OCI-LY3 (cell line): ENCODE measurements around the gene PRCD.
"Not testable (repeated sequence)": the region's sequence is repeated elsewhere in the genome, so short reads cannot be mapped to it uniquely, and the experiment has no call there.

Experiments
- H2AFZ ChIP-seq: fragments of 200-600, 300-600 bp; shearing (Covaris generic); 2 replicates; pipeline ENCODE4 v1.6.0; 2014; ENCODE audit warnings: antibody characterized with exemption, low read depth, low read length
- H3K27ac ChIP-seq: fragments of 200-600, 300-600 bp; sonication (generic); 2 replicates; pipeline ENCODE4 v1.5.1; 2014; ENCODE audit warnings: mild to moderate bottlenecking, low read length, moderate library complexity, mixed read lengths
- H3K27me3 ChIP-seq: fragments of 200-600, 300-600 bp; sonication (generic); 2 replicates; pipeline ENCODE4 v1.6.1; 2014; ENCODE audit warnings: low read depth, low read length, mixed read lengths
- H3K36me3 ChIP-seq: fragments of 200-600, 300-600 bp; sonication (generic); replicated peaks from 2 replicates; pipeline ENCODE3; 2014; ENCODE audit warnings: low read depth, low read length, mixed read lengths
- H3K4me1 ChIP-seq: fragments of 300-600, 200-600 bp; sonication (generic); 2 replicates; pipeline ENCODE4 v1.6.1; 2014; ENCODE audit warnings: low read length, mixed read lengths
- H3K4me2 ChIP-seq: fragments of 200-600, 300-600 bp; sonication (generic); 2 replicates; pipeline ENCODE4 v1.6.1; 2014; ENCODE audit warnings: low read length, mixed read lengths
- H3K4me3 ChIP-seq: fragments of 300-600, 200-600 bp; sonication (generic); 2 replicates; pipeline ENCODE4 v1.5.1; 2014; ENCODE audit warnings: antibody characterized with exemption, mild to moderate bottlenecking, low read length, moderate library complexity
- H3K79me2 ChIP-seq: fragments of 300-600, 200-600 bp; shearing (Covaris generic); 2 replicates; pipeline ENCODE4 v1.6.1; 2014; ENCODE audit warnings: mild to moderate bottlenecking, low read length, mixed read lengths
- H3K9ac ChIP-seq: fragments of 300-600, 200-600 bp; shearing (Covaris generic); 2 replicates; pipeline ENCODE4 v1.6.0; 2014; ENCODE audit warnings: mild to moderate bottlenecking, low read length, moderate library complexity
- H3K9me3 ChIP-seq: fragments of 200-600, 300-600 bp; shearing (Covaris generic); 2 replicates; pipeline ENCODE4 v1.6.1; 2014; ENCODE audit warnings: low read length, mixed read lengths; ENCODE audit not compliant: insufficient read depth
- H4K20me1 ChIP-seq: fragments of 200-600, 300-600 bp; sonication (generic); 2 replicates; pipeline ENCODE4 v1.6.1; 2016; ENCODE audit warnings: low read length, mixed read lengths; ENCODE audit not compliant: insufficient read depth
- EZH2phosphoT487 ChIP-seq: fragments of 200-600 bp; shearing (Covaris generic); IDR thresholded peaks from 2 replicates; pipeline ENCODE4 v1.6.1; 2018; ENCODE audit warnings: antibody characterized with exemption, mixed run types, low read depth
- TF ChIP-seq, protein P1 (sequence below): fragments of 200-600, 300-600 bp; sonication (generic); IDR thresholded peaks from 2 replicates; pipeline ENCODE4 v1.5.1; 2014; ENCODE audit warnings: antibody characterized with exemption, low read length, low read depth

PRCD gene

DNA sequence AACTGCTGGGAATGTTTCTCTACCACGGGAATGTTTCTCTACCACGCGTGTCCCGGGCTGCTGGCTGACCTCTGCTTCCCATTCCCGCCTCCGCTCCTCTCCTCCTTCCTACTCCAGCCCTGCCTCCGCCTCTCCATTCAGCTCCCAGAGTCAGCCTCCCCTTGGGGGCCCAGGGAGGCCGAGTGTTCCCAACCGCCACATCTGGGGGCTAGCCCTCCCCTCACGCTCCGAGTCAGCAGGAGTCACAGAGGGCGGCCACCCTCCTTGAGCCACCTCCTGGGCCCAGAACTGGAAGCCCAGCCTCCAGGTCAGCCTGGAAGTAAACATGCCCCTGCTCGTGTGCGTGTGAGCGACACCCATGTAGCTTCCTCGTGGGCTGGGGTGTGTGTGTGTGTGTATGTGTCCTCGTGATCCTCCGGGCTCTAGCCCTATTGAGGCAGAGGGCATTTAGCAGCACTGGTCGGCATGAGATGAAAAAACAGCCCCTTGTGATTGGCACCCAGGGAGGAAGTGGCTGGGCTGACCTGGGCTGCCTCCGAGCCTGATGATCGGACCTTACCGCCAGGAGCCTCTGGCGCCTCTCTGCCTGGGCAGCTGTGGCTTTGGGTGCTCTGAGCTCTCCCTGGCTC is 9.6 kb upstream of the PRCD start:
- H3K9me3 ChIP-seq: no peaks in the 10 kb centered on the region
- H3K79me2 ChIP-seq: no peaks in the 10 kb centered on the region
- H2AFZ ChIP-seq: no peak overlapping the region
- no peak overlapping the region for H3K4me3 ChIP-seq
- peaks cover 23% of the 10 kb centered on the region for H3K4me1 ChIP-seq
- TF ChIP-seq, protein P1, sequence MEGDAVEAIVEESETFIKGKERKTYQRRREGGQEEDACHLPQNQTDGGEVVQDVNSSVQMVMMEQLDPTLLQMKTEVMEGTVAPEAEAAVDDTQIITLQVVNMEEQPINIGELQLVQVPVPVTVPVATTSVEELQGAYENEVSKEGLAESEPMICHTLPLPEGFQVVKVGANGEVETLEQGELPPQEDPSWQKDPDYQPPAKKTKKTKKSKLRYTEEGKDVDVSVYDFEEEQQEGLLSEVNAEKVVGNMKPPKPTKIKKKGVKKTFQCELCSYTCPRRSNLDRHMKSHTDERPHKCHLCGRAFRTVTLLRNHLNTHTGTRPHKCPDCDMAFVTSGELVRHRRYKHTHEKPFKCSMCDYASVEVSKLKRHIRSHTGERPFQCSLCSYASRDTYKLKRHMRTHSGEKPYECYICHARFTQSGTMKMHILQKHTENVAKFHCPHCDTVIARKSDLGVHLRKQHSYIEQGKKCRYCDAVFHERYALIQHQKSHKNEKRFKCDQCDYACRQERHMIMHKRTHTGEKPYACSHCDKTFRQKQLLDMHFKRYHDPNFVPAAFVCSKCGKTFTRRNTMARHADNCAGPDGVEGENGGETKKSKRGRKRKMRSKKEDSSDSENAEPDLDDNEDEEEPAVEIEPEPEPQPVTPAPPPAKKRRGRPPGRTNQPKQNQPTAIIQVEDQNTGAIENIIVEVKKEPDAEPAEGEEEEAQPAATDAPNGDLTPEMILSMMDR: no peak
- no peak for TF ChIP-seq EZH2phosphoT487
- H3K4me2 ChIP-seq: no peak overlapping the region
- no peaks in the 10 kb centered on the region for H3K27me3 ChIP-seq
- no peaks in the 10 kb centered on the region for H3K36me3 ChIP-seq
- no peak overlapping the region for H3K9ac ChIP-seq
- no peaks in the 10 kb centered on the region for H4K20me1 ChIP-seq
- no peak overlapping the region for H3K27ac ChIP-seq

DNA sequence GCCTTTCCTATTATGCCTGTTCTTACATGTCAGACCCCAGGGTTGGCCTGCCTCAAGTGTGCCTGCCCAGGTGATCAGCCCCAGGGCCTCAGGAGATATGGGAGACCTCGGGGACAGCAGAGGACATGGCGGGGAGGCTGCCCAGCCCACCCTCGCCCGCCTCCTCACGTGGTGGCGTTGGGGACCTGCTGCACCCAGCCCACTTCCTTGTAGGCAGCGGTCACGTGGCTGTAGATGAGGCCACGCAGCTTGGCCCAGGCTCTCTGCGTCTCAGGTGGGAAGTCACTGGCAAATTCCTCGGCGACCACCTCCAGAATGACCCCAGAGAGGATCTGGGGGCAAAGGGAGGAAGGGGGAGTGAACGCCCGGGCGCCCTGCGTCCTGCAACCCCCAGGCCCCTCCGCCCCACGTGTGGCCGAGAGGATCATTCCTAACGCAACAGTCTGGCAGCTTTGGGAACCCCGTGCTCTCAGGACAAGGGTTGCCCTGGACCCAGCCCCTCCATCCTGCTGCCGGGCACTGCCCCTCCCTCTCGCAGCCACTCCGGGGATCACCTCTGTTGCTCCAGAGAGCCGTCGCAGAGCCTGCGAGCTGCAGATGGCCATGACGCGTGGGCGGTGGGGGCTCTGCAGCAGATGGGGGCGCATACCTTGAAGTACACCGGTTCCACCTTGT is 8.9 kb upstream of the PRCD start:
- Histone ChIP-seq H3K4me1 (peaks cover 23% of the 10 kb centered on the region), H3K79me2 (no peaks in the 10 kb centered on the region), H3K4me2 (no peak overlapping the region), H2AFZ (no peak overlapping the region), H3K9me3 (no peaks in the 10 kb centered on the region), H3K9ac (no peak overlapping the region), H3K27ac (no peak overlapping the region), H3K36me3 (no peaks in the 10 kb centered on the region), H3K27me3 (no peaks in the 10 kb centered on the region), H3K4me3 (no peak overlapping the region), H4K20me1 (no peaks in the 10 kb centered on the region)
- TF ChIP-seq, protein P1: no peak
- no peak for TF ChIP-seq EZH2phosphoT487

DNA sequence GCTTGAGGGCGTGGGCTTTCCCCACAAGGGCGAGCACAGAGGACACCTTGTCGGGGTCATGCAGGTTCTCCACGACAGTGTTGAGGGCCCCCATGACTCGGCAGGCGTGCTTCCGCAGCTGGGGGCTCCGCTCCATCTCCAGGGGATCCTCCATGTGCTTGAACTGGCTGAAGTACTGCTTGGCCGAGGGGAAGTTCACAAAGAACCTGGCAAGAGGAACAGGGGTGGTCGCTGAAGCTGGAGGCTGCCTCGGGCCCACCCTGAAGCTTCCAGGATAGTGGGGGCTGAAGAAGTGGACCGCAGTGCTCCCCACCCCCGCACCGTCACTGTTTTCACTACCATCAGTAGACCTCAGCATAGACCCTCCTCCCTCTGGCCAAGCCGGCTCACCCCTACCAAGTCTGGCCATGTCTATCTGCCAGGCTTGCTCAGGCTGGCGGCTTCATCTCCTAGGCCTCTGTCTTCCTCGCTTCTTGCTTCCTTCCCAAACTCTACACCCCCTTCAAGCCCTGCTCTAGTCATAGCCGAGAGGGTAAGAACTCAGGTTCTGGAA is 8.3 kb upstream of the PRCD start:
- no peak overlapping the region for H3K27ac ChIP-seq
- peaks cover 23% of the 10 kb centered on the region for H3K4me1 ChIP-seq
- TF ChIP-seq EZH2phosphoT487: no peak
- TF ChIP-seq, protein P1: no peak
- H3K4me3 ChIP-seq: no peak overlapping the region
- H4K20me1 ChIP-seq: no peaks in the 10 kb centered on the region
- H2AFZ ChIP-seq: no peak overlapping the region
- no peaks in the 10 kb centered on the region for H3K79me2 ChIP-seq
- H3K36me3 ChIP-seq: no peaks in the 10 kb centered on the region
- no peak overlapping the region for H3K4me2 ChIP-seq
- H3K27me3 ChIP-seq: no peaks in the 10 kb centered on the region
- H3K9ac ChIP-seq: no peak overlapping the region
- no peaks in the 10 kb centered on the region for H3K9me3 ChIP-seq

DNA sequence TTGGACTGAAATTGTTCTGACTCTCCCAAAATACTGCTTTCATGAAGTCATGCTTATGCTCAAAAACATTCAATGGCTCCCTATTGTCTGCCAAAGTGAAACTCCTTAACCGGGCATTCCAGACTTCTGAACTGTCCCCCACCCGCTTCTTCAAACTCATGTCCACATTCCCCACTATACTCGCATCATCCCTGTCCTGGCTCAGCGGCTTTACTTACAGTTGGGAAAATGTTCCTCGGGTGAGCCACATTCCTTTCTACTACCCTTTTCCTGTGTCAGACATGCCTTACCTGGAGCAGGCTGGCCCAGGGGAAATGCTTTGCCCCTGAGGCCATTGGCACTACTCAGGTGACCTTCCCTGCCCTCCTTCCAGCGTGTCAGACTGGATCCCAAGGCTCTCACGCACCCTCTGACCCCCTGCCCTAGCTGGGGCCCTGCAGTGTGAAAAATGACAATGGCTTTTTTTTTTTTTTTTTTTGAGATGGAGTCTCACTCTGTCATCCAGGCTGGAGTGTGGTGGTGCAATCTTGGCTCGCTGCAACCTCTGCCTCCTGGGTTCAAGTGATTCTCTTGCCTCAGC is 7.7 kb upstream of the PRCD start:
- Histone ChIP-seq H3K4me1 (peaks cover 22% of the 10 kb centered on the region), H3K4me2 (no peak overlapping the region), H2AFZ (no peak overlapping the region), H4K20me1 (no peaks in the 10 kb centered on the region), H3K9me3 (no peaks in the 10 kb centered on the region), H3K79me2 (no peaks in the 10 kb centered on the region), H3K27me3 (no peaks in the 10 kb centered on the region), H3K36me3 (no peaks in the 10 kb centered on the region), H3K27ac (no peak overlapping the region), H3K9ac (no peak overlapping the region), H3K4me3 (no peak overlapping the region)
- TF ChIP-seq EZH2phosphoT487: no peak
- TF ChIP-seq, protein P1: no peak

DNA sequence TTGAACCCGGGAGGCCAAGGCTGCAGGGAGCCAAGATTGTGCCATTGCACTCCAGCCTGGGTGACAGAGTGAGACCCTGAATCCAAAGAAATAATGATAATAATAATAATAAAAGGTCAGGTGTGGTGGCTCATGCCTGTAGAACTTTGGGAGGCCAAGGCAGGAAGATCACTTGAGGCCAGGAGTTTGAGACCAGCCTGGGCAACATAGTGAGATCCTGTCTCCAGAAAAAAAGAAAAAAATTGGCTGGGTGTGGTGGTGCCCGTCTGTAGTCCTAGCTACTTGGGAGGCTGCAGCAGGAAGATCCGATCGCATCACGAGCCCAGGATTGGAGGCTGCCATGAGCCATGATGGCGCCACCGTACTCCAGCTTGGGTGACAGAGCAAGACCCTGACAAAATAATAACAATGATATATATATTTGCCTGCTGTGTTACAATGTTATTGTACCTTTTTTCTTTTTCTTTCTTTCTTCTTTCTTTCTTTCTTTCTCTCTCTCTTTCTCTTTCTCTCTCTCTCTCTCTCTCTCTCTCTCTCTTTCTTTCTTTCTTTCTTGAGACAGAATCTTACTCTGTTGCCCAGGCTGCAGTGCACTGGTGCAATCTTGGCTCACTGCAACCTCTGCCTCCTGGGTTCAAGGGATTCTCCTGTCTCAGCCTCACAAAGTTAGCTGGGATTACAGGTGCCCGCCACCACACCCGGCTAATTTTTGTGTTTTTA is 6.0 kb upstream of the PRCD start:
- H3K79me2 ChIP-seq, H3K27ac ChIP-seq, H3K27me3 ChIP-seq, H3K9ac ChIP-seq, H3K9me3 ChIP-seq, H3K36me3 ChIP-seq, H4K20me1 ChIP-seq, H3K4me3 ChIP-seq, H3K4me1 ChIP-seq, H3K4me2 ChIP-seq, H2AFZ ChIP-seq: not testable (repeated sequence)
